Activated B cell treated with CpG ODN at 0.5 μM for 24 hours (primary cell): Measurements from ENCODE around the gene AGTR1. TPM values are rescaled to one million over a fixed set of nuclear protein-coding genes. Genes with fewer than 3 reads are reported as not detected.
"Not testable (repeated sequence)": the region's sequence is repeated elsewhere in the genome, so short reads cannot be mapped to it uniquely, and the experiment has no call there.

Source experiments
- ATAC-seq: fragments of 200-7000 bp; cut with Tn5 transposase; one replicate; pipeline ENCODE4 v1.10.0; 2021; ENCODE audit warnings: low read depth, mild to moderate bottlenecking, moderate library complexity
- CTCF ChIA-PET: fragments of 350-600 bp; sonication (Branson Sonifier 250); formaldehyde crosslinking; loops from one replicate; lab custom pipeline; 2021; ENCODE audit warnings: antibody characterized with exemption; lab: Charles Lee
- POLR2A ChIA-PET: fragments of 350-600 bp; sonication (Branson Sonifier 250); formaldehyde crosslinking; loops from one replicate; lab custom pipeline; 2021; ENCODE audit warnings: antibody characterized with exemption; lab: Charles Lee
- DNase-seq: peaks from one replicate; pipeline ENCODE4 v3.0.0; 2022
- H3K27ac Mint-ChIP-seq: one replicate; pipeline ENCODE4 v1.8.0; 2020; ENCODE audit warnings: mixed read lengths
- H3K27me3 Mint-ChIP-seq: one replicate; pipeline ENCODE4 v1.8.0; 2021; ENCODE audit warnings: mixed read lengths
- H3K36me3 Mint-ChIP-seq: one replicate; pipeline ENCODE4 v1.8.0; 2021; ENCODE audit warnings: low read depth, mixed read lengths
- H3K4me1 Mint-ChIP-seq: one replicate; pipeline ENCODE4 v1.8.0; 2021; ENCODE audit warnings: mixed read lengths
- H3K4me3 Mint-ChIP-seq: one replicate; pipeline ENCODE4 v1.8.0; 2020; ENCODE audit warnings: mild to moderate bottlenecking, mixed read lengths
- H3K9me3 Mint-ChIP-seq: one replicate; pipeline ENCODE4 v1.8.0; 2020; ENCODE audit warnings: mixed read lengths
- CTCF ChIP-seq: fragments of 200-600 bp; IDR thresholded peaks from one replicate; pipeline ENCODE4 v1.8.0; 2022; ENCODE audit warnings: antibody characterized with exemption, mild to moderate bottlenecking
- intact Hi-C: fragments of 100-400 bp; cut with micrococcal nuclease; formaldehyde crosslinking; loops from one replicate; pipeline ENCODE4 v1.15.1; 2024
- total RNA-seq: library from RNA; stranded (reverse); gene quantifications from 2 replicates; pipeline ENCODE4 v1.2.3, GENCODE V29; 2022

Gene AGTR1
- total RNA-seq, 1 donor from 2014 or later = not detected

- Mint-ChIP-seq H3K36me3 (no peaks in the 10 kb centered on the region), H3K4me1 (no peaks in the 10 kb centered on the region), H3K27ac (no peak overlapping the region), H3K4me3 (no peak overlapping the region), H3K27me3 (no peaks in the 10 kb centered on the region), H3K9me3 (peaks cover 8% of the 10 kb centered on the region)
- CTCF ChIA-PET = no interaction called here
- DNase-seq = no peak
- no peak for ATAC-seq
- TF ChIP-seq CTCF = no peak
- POLR2A ChIA-PET = no interaction called here
- intact Hi-C loops = no loop called here
Measured at GRCh38 chr3:148763986-148764935, 66.6 kb downstream of the AGTR1 start.

- intact Hi-C loops = no loop called here
- no peaks in the 10 kb centered on the region for H3K36me3 Mint-ChIP-seq
- CTCF ChIA-PET = no interaction called here
- H3K27me3 Mint-ChIP-seq = no peaks in the 10 kb centered on the region
- ATAC-seq (no peak), DNase-seq (no peak)
- H3K4me3 Mint-ChIP-seq = no peak overlapping the region
- POLR2A ChIA-PET = no interaction called here
- TF ChIP-seq CTCF = no peak
- H3K9me3 Mint-ChIP-seq = peaks cover 11% of the 10 kb centered on the region
- no peak overlapping the region for H3K27ac Mint-ChIP-seq
- no peaks in the 10 kb centered on the region for H3K4me1 Mint-ChIP-seq
Measured at GRCh38 chr3:148772361-148772760, 74.7 kb downstream of the AGTR1 start.

GRCh38 chr3:148772835-148773234 is 75.1 kb downstream of the AGTR1 start:
- Mint-ChIP-seq H3K36me3 (no peaks in the 10 kb centered on the region), H3K27ac (no peak overlapping the region), H3K4me3 (no peak overlapping the region), H3K27me3 (no peaks in the 10 kb centered on the region), H3K4me1 (no peaks in the 10 kb centered on the region), H3K9me3 (peaks cover 11% of the 10 kb centered on the region)
- CTCF ChIA-PET = no interaction called here
- intact Hi-C loops = no loop called here
- no peak for TF ChIP-seq CTCF
- no peak for DNase-seq
- ATAC-seq = no peak
- POLR2A ChIA-PET = no interaction called here

GRCh38 chr3:148773805-148774204 is 76.1 kb downstream of the AGTR1 start:
- H3K4me3 Mint-ChIP-seq = no peak overlapping the region
- intact Hi-C loops = no loop called here
- no peak overlapping the region for H3K27ac Mint-ChIP-seq
- TF ChIP-seq CTCF = no peak
- DNase-seq = no peak
- H3K27me3 Mint-ChIP-seq = no peaks in the 10 kb centered on the region
- H3K36me3 Mint-ChIP-seq = no peaks in the 10 kb centered on the region
- H3K4me1 Mint-ChIP-seq = no peaks in the 10 kb centered on the region
- no peak for ATAC-seq
- peaks cover 11% of the 10 kb centered on the region for H3K9me3 Mint-ChIP-seq
- POLR2A ChIA-PET = no interaction called here
- CTCF ChIA-PET = no interaction called here

- H3K4me1 Mint-ChIP-seq = no peaks in the 10 kb centered on the region
- ATAC-seq = no peak
- no peak overlapping the region for H3K4me3 Mint-ChIP-seq
- no peak for DNase-seq
- intact Hi-C loops = no loop called here
- POLR2A ChIA-PET = no interaction called here
- no peak overlapping the region for H3K27ac Mint-ChIP-seq
- no peaks in the 10 kb centered on the region for H3K36me3 Mint-ChIP-seq
- no peaks in the 10 kb centered on the region for H3K27me3 Mint-ChIP-seq
- CTCF ChIA-PET = no interaction called here
- TF ChIP-seq CTCF = no peak
- H3K9me3 Mint-ChIP-seq = peaks cover 2% of the 10 kb centered on the region
Measured at GRCh38 chr3:148778926-148779325, 81.2 kb downstream of the AGTR1 start.

GRCh38 chr3:148785026-148785425 is 87.3 kb downstream of the AGTR1 start:
- H3K36me3 Mint-ChIP-seq, H3K9me3 Mint-ChIP-seq, CTCF ChIA-PET, H3K27ac Mint-ChIP-seq, DNase-seq, ATAC-seq, POLR2A ChIA-PET, H3K4me3 Mint-ChIP-seq, H3K27me3 Mint-ChIP-seq, intact Hi-C loops, H3K4me1 Mint-ChIP-seq: not testable (repeated sequence)

GRCh38 chr3:148786159-148786558 is 88.5 kb downstream of the AGTR1 start:
- intact Hi-C loops = not testable (repeated sequence)

More at GRCh38 chr3:148786159-148786558, 88.5 kb downstream of the AGTR1 start:
- DNase-seq, POLR2A ChIA-PET, CTCF ChIA-PET, H3K27ac Mint-ChIP-seq, H3K9me3 Mint-ChIP-seq, H3K36me3 Mint-ChIP-seq, H3K4me3 Mint-ChIP-seq, ATAC-seq, H3K27me3 Mint-ChIP-seq, H3K4me1 Mint-ChIP-seq: not testable (repeated sequence)
